ENCODE data around the gene MANEA. TPM values are rescaled to one million over a fixed set of nuclear protein-coding genes. Genes with fewer than 3 reads are reported as not detected.

Gene MANEA
- polyA plus RNA-seq (2011; rRNA removed) (3.8 and 9.6 TPM in 2 replicates), polyA minus RNA-seq (2011; rRNA and poly(A)+ RNA removed) (1.4 and 2.5 TPM in 2 replicates)

DNA sequence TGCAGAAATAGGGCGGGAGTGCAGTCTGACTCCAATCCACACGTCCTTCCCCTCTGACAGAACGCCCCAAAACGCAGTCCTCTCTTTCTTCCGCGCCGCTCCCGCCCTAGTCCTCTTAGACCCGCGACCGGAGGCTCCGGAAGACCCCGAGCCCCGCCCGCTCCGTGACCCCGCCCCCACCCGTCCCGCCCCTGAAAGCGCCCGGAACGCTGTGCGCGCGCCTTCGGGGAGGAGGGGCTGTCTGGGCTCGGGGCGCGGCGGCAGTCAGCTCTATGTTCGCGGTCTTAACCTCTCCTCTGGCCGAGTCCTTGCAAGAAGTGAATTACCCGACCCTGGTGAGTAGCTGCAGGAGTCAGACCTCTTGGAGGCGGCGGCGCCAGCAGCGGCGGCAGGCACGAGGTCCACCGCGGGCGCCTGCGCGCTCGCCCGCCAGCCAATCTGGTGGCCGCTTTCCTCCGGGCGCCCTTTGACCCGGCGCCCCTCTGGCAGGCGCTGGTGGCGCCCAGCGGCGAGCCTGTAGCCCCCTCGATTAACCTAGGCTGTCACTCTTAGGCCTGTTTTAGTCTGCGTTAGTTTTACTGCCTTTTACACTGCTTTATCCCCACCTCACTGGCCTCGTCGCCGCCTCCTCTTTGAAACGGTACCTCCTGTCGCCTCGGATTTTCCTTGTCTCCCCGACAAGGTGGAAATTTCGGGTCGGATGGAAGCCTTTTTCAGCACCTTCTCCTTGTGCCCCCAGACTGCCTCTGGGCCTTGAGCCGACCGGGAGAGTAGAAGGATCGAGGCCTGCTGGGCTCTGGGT, at the start of gene MANEA:
TSS of gene MANEA (plus strand) at position 232 of the 802 bp plus-strand sequence. CDS start 8,905 bp downstream, outside the sequence.
- ChIA-PET CTCF (no interaction called here), POLR2A (no interaction called here)
- Histone ChIP-seq H3K4me3 (ENCODE audit: low read depth, low read length) (peak within 1 kb of the TSS; percentile 58), H3K36me3 (ENCODE audit: control insufficient read depth, insufficient read depth, low read length) (no peaks in the 10 kb centered on the region), H3K27me3 (ENCODE audit: control insufficient read depth, insufficient read depth, low read length) (no peaks in the 10 kb centered on the region)
- TF ChIP-seq, protein P1, sequence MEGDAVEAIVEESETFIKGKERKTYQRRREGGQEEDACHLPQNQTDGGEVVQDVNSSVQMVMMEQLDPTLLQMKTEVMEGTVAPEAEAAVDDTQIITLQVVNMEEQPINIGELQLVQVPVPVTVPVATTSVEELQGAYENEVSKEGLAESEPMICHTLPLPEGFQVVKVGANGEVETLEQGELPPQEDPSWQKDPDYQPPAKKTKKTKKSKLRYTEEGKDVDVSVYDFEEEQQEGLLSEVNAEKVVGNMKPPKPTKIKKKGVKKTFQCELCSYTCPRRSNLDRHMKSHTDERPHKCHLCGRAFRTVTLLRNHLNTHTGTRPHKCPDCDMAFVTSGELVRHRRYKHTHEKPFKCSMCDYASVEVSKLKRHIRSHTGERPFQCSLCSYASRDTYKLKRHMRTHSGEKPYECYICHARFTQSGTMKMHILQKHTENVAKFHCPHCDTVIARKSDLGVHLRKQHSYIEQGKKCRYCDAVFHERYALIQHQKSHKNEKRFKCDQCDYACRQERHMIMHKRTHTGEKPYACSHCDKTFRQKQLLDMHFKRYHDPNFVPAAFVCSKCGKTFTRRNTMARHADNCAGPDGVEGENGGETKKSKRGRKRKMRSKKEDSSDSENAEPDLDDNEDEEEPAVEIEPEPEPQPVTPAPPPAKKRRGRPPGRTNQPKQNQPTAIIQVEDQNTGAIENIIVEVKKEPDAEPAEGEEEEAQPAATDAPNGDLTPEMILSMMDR (IDR thresholded peaks at IDR 0.05; ENCODE audit: insufficient read depth, low read depth, low read length), result no peak
- DNase-seq (ENCODE audit: low read depth), result peak; percentile 39

DNA sequence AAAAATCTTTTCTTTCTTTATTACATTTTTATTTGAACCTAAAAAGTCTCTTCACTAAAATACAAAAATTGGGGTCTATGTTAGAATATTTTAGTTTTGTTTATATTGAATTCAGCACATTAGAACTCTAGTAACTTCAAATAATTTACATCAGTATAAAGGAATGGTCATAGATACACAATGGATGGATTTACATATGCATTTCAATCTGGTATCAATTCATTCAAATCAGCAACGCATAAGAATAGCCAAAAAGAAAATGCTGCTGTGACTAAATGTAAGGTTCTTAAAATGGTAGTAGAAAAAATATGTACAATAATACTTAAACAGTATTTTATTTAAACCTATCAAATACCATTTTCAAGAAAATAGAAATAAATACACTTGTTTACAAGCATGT, 47.6 kb upstream of the MANEA start:
- H3K36me3 ChIP-seq (ENCODE audit: control insufficient read depth, insufficient read depth, low read length), result no peaks in the 10 kb centered on the region
- H3K4me3 ChIP-seq (ENCODE audit: low read depth, low read length), result no peak overlapping the region
- DNase-seq (ENCODE audit: low read depth), result no peak
- ChIA-PET CTCF (no interaction called here), POLR2A (no interaction called here)
- TF ChIP-seq, protein P1 (IDR thresholded peaks at IDR 0.05; ENCODE audit: insufficient read depth, low read depth, low read length), result no peak
- no peaks in the 10 kb centered on the region for H3K27me3 ChIP-seq (ENCODE audit: control insufficient read depth, insufficient read depth, low read length)

DNA sequence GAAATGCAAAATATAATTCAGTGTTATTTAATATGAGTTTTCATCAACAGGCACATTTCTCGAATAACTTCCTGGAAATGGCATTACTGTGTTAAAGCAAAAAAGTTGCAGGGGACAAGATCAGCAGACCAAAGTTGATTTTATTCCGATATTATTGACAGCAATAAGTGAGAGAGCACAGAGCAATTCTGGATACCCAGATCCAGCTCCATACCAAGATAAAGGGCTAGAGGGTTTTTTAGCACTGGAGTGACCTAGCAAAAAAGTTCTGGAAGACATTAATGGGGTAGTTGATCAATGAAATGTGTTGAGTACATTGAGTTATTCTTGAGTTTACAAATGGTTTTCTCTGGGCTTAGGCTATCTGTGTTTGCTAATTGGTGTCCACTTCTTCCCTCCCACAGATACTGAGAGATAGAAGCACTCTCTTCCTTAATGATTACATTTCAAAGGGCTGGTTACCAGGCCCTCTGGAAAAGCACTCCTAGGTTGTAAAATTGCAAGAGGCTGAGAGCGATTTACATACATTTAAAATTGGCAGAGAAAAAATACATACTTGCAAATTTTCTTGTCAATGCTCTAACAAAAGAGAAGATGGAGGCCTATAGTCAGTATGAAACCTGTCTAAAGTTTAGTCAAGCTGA, 47.0 kb upstream of the MANEA start:
- CTCF ChIA-PET, result no interaction called here
- DNase-seq (ENCODE audit: low read depth), result no peak
- TF ChIP-seq, protein P1 (IDR thresholded peaks at IDR 0.05; ENCODE audit: insufficient read depth, low read depth, low read length), result no peak

GRCh38 chr6:95543798-95544197, 33.5 kb upstream of the MANEA start:
- TF ChIP-seq, protein P1 (IDR thresholded peaks at IDR 0.05; ENCODE audit: insufficient read depth, low read depth, low read length), result no peak
- Histone ChIP-seq H3K27me3 (ENCODE audit: control insufficient read depth, insufficient read depth, low read length) (no peaks in the 10 kb centered on the region), H3K4me3 (ENCODE audit: low read depth, low read length) (no peak overlapping the region), H3K36me3 (ENCODE audit: control insufficient read depth, insufficient read depth, low read length) (no peaks in the 10 kb centered on the region)
- POLR2A ChIA-PET, result no interaction called here
- CTCF ChIA-PET, result no interaction called here
- DNase-seq (ENCODE audit: low read depth), result no peak

More for the DNA sequence above, 47.0 kb upstream of the MANEA start:
- POLR2A ChIA-PET, result no interaction called here
- H3K27me3 ChIP-seq (ENCODE audit: control insufficient read depth, insufficient read depth, low read length), result no peaks in the 10 kb centered on the region
- no peak overlapping the region for H3K4me3 ChIP-seq (ENCODE audit: low read depth, low read length)
- no peaks in the 10 kb centered on the region for H3K36me3 ChIP-seq (ENCODE audit: control insufficient read depth, insufficient read depth, low read length)

- POLR2A ChIA-PET, result no interaction called here
- no peak for DNase-seq (ENCODE audit: low read depth)
- Histone ChIP-seq H3K27me3 (ENCODE audit: control insufficient read depth, insufficient read depth, low read length) (no peaks in the 10 kb centered on the region), H3K4me3 (ENCODE audit: low read depth, low read length) (no peak overlapping the region), H3K36me3 (ENCODE audit: control insufficient read depth, insufficient read depth, low read length) (no peaks in the 10 kb centered on the region)
- CTCF ChIA-PET, result no interaction called here
- TF ChIP-seq, protein P1 (IDR thresholded peaks at IDR 0.05; ENCODE audit: insufficient read depth, low read depth, low read length), result no peak
Measured at GRCh38 chr6:95544517-95545225, 32.7 kb upstream of the MANEA start.
